DND-41 (cell line): ENCODE data around the gene LAPTM5.

Source experiments
- CTCF ChIP-seq: IDR thresholded peaks from 2 replicates; pipeline ENCODE4 v1.5.1; 2012; ENCODE audit warnings: borderline replicate concordance, low read length, moderate library complexity, mild to moderate bottlenecking; ENCODE audit not compliant: poor library complexity, severe bottlenecking; ENCODE audit errors: extremely low read depth
- EZH2 ChIP-seq: IDR thresholded peaks from 3 replicates; pipeline ENCODE4 v1.6.1; 2012; ENCODE audit warnings: borderline replicate concordance, low read depth, mild to moderate bottlenecking, moderate library complexity, low read length, inconsistent platforms; ENCODE audit not compliant: severe bottlenecking

- TF ChIP-seq EZH2 (no peak), CTCF (no peak)
Measured at GRCh38 chr1:30719406-30720270, 37.9 kb downstream of the LAPTM5 start.
